Large intestine (tissue), 3 donors: ENCODE measurements around the gene FCN1. TPM values are rescaled to one million over a fixed set of nuclear protein-coding genes. Genes with fewer than 3 reads are reported as not detected.

Experiments used
- DNase-seq, 2 donors: peaks; one replicate each; pipeline versions ENCODE4 v3.0.0 to v3.0.0-alpha.2; 2013
- H3K27ac ChIP-seq: one replicate; pipeline ENCODE4 v1.5.1; 2013; ENCODE audit warnings: low read length
- H3K27me3 ChIP-seq: 2 replicates; pipeline ENCODE4 v1.6.1; 2013; ENCODE audit warnings: low read length; ENCODE audit not compliant: control insufficient read depth, insufficient read depth
- H3K36me3 ChIP-seq: 2 replicates; pipeline ENCODE4 v1.6.1; 2013; ENCODE audit warnings: low read length; ENCODE audit not compliant: control insufficient read depth, insufficient read depth
- H3K4me1 ChIP-seq: one replicate; pipeline ENCODE4 v1.6.1; 2013; ENCODE audit warnings: low read length; ENCODE audit not compliant: control insufficient read depth, insufficient read depth
- H3K4me3 ChIP-seq: one replicate; pipeline ENCODE4 v1.5.1; 2013; ENCODE audit warnings: low read length
- H3K9me3 ChIP-seq: one replicate; pipeline ENCODE4 v1.6.1; 2013; ENCODE audit warnings: mild to moderate bottlenecking, low read depth, low read length, moderate library complexity; ENCODE audit not compliant: control insufficient read depth
- WGBS: methylation state at CpG from one replicate; pipeline ENCODE4 v1.1.5; 2013; ENCODE audit warnings: low lambda C conversion rate; ENCODE audit not compliant: insufficient coverage; 5-methylcytosine and 5-hydroxymethylcytosine counted together
- polyA plus RNA-seq: library from polyadenylated mRNA; unstranded; fragments of 120-200 nt; gene quantifications from one replicate; pipeline ENCODE4 v1.2.1, GENCODE V29; 2013

FCN1 gene
- polyA plus RNA-seq, 1 donor: 0.55 TPM

- H3K27me3 ChIP-seq: no peaks in the 10 kb centered on the region
- DNase-seq: no peak
- WGBS: no CpG with 5 or more reads among the region's 7 CpGs
- no peaks in the 10 kb centered on the region for H3K9me3 ChIP-seq
- no peaks in the 10 kb centered on the region for H3K36me3 ChIP-seq
- H3K4me1 ChIP-seq: no peaks in the 10 kb centered on the region
- no peak overlapping the region for H3K27ac ChIP-seq
- no peak overlapping the region for H3K4me3 ChIP-seq
These were observed 7.3 kb upstream of the FCN1 start for GRCh38 chr9:134925011-134925511.

- DNase-seq: no peak
- Histone ChIP-seq H3K4me3 (no peak overlapping the region), H3K36me3 (no peaks in the 10 kb centered on the region), H3K9me3 (no peaks in the 10 kb centered on the region), H3K4me1 (no peaks in the 10 kb centered on the region), H3K27me3 (no peaks in the 10 kb centered on the region), H3K27ac (no peak overlapping the region)
- no CpG with 5 or more reads among the region's 7 CpGs for WGBS
These were observed 5.8 kb upstream of the FCN1 start for GRCh38 chr9:134923466-134923865.

GRCh38 chr9:134922932-134923240 lies 5.2 kb upstream of the FCN1 start:
- H3K4me1 ChIP-seq: no peaks in the 10 kb centered on the region
- H3K4me3 ChIP-seq: no peak overlapping the region
- DNase-seq: no peak
- H3K27me3 ChIP-seq: no peaks in the 10 kb centered on the region
- no peaks in the 10 kb centered on the region for H3K9me3 ChIP-seq
- no peak overlapping the region for H3K27ac ChIP-seq
- no peaks in the 10 kb centered on the region for H3K36me3 ChIP-seq
- WGBS: no CpG with 5 or more reads among the region's 9 CpGs

GRCh38 chr9:134922066-134922931 lies 4.6 kb upstream of the FCN1 start:
- Histone ChIP-seq H3K27me3 (no peaks in the 10 kb centered on the region), H3K4me3 (no peak overlapping the region), H3K27ac (no peak overlapping the region), H3K4me1 (no peaks in the 10 kb centered on the region), H3K9me3 (no peaks in the 10 kb centered on the region), H3K36me3 (no peaks in the 10 kb centered on the region)
- WGBS: no CpG with 5 or more reads among the region's 14 CpGs
- DNase-seq: no peak

GRCh38 chr9:134919303-134919702 lies 1.6 kb upstream of the FCN1 start:
- no peak for DNase-seq
- Histone ChIP-seq H3K27ac (no peak overlapping the region), H3K27me3 (no peaks in the 10 kb centered on the region), H3K4me1 (no peaks in the 10 kb centered on the region), H3K9me3 (no peaks in the 10 kb centered on the region), H3K36me3 (no peaks in the 10 kb centered on the region), H3K4me3 (no peak overlapping the region)
- WGBS: no CpG with 5 or more reads among the region's 3 CpGs

GRCh38 chr9:134918646-134919045 lies 934 bp upstream of the FCN1 start:
- no peak overlapping the region for H3K4me3 ChIP-seq
- no peak overlapping the region for H3K27ac ChIP-seq
- H3K27me3 ChIP-seq: no peaks in the 10 kb centered on the region
- DNase-seq: no peak
- no peaks in the 10 kb centered on the region for H3K9me3 ChIP-seq
- WGBS: no CpG with 5 or more reads among the region's 10 CpGs
- H3K36me3 ChIP-seq: no peaks in the 10 kb centered on the region
- no peaks in the 10 kb centered on the region for H3K4me1 ChIP-seq

GRCh38 chr9:134916161-134916665 lies 1.5 kb downstream of the FCN1 start:
- no peak overlapping the region for H3K4me3 ChIP-seq
- no peak overlapping the region for H3K27ac ChIP-seq
- H3K36me3 ChIP-seq: no peaks in the 10 kb centered on the region
- WGBS: no CpG with 5 or more reads among the region's 8 CpGs
- H3K27me3 ChIP-seq: no peaks in the 10 kb centered on the region
- no peaks in the 10 kb centered on the region for H3K4me1 ChIP-seq
- no peak for DNase-seq
- H3K9me3 ChIP-seq: no peaks in the 10 kb centered on the region

GRCh38 chr9:134915046-134915985 lies 2.4 kb downstream of the FCN1 start:
- H3K36me3 ChIP-seq: no peaks in the 10 kb centered on the region
- H3K27ac ChIP-seq: no peak overlapping the region
- H3K9me3 ChIP-seq: no peaks in the 10 kb centered on the region
- DNase-seq: no peak
- WGBS: no CpG with 5 or more reads among the region's 26 CpGs
- H3K27me3 ChIP-seq: no peaks in the 10 kb centered on the region
- no peak overlapping the region for H3K4me3 ChIP-seq
- H3K4me1 ChIP-seq: no peaks in the 10 kb centered on the region

GRCh38 chr9:134914501-134914834 lies 3.2 kb downstream of the FCN1 start:
- Histone ChIP-seq H3K27ac (no peak overlapping the region), H3K27me3 (no peaks in the 10 kb centered on the region), H3K9me3 (no peaks in the 10 kb centered on the region), H3K4me1 (no peaks in the 10 kb centered on the region), H3K4me3 (no peak overlapping the region), H3K36me3 (no peaks in the 10 kb centered on the region)
- no peak for DNase-seq
- no CpG with 5 or more reads among the region's 7 CpGs for WGBS

- no peak overlapping the region for H3K4me3 ChIP-seq
- H3K36me3 ChIP-seq: no peaks in the 10 kb centered on the region
- no peaks in the 10 kb centered on the region for H3K4me1 ChIP-seq
- H3K27me3 ChIP-seq: no peaks in the 10 kb centered on the region
- WGBS: 95% methylated on average over 4 of the region's 23 CpGs
- no peak for DNase-seq
- no peaks in the 10 kb centered on the region for H3K9me3 ChIP-seq
- no peak overlapping the region for H3K27ac ChIP-seq
These were observed 3.8 kb downstream of the FCN1 start for GRCh38 chr9:134913713-134914500.
